ENCODE data around the gene NAA50. TPM values are rescaled to one million over a fixed set of nuclear protein-coding genes. Genes with fewer than 3 reads are reported as not detected.

The NAA50 gene
- total RNA-seq, 3 donors from 2014 or later: 74.4 to 99.1 (median 95.9) TPM

DNA sequence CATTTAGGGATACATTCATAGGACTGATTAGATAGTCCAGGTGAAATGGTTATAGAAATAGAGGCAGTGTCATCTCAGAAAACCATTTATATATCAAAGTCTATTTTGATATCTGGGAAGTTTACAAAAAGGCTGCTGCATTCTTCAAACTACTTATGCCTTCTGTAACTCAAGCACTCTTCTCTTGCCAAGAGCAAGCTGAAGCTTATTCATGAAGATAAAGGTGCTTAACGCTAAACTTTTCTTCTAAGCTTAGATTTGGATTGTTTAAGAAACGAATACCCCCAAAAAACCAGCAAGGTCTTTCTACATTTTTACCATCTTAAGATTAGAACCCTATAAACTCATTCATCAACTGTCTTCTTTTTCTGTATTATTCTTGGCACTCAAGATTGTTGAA is 26.3 kb downstream of the NAA50 start:
- intact Hi-C loops (cut with DNase I, micrococcal nuclease): no loop called here
- no peak for ATAC-seq
- Histone ChIP-seq H3K4me1 (ENCODE audit: low read depth) (no peaks in the 10 kb centered on the region), H3K9me3 (no peaks in the 10 kb centered on the region), H3K36me3 (ENCODE audit: low read depth) (no peaks in the 10 kb centered on the region), H3K4me3 (no peak overlapping the region)
- no peak for DNase-seq
- TF ChIP-seq, protein P1, sequence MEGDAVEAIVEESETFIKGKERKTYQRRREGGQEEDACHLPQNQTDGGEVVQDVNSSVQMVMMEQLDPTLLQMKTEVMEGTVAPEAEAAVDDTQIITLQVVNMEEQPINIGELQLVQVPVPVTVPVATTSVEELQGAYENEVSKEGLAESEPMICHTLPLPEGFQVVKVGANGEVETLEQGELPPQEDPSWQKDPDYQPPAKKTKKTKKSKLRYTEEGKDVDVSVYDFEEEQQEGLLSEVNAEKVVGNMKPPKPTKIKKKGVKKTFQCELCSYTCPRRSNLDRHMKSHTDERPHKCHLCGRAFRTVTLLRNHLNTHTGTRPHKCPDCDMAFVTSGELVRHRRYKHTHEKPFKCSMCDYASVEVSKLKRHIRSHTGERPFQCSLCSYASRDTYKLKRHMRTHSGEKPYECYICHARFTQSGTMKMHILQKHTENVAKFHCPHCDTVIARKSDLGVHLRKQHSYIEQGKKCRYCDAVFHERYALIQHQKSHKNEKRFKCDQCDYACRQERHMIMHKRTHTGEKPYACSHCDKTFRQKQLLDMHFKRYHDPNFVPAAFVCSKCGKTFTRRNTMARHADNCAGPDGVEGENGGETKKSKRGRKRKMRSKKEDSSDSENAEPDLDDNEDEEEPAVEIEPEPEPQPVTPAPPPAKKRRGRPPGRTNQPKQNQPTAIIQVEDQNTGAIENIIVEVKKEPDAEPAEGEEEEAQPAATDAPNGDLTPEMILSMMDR (IDR thresholded peaks at IDR 0.05): no peak

DNA sequence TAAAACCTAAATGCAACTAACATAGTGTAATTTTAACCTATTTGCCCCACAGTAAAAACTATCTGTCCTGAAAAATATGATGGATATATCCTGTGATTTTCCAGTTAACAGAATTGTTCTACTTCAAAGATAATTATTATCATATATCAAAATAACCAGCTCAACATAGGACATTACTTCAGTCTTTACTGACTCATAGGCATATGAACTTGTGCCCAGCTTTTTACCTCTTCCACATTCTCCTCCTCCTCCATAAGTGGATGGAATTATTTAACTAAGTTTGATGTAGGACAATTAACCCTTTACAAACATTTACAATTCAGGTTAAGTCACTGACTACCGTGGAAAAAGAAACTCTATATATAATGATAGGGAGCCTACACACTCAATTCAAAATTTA is 26.8 kb downstream of the NAA50 start:
- TF ChIP-seq, protein P1 (IDR thresholded peaks at IDR 0.05): no peak
- H3K36me3 ChIP-seq (ENCODE audit: low read depth): no peaks in the 10 kb centered on the region
- intact Hi-C loops (cut with DNase I, micrococcal nuclease): no loop called here
- H3K4me3 ChIP-seq: no peak overlapping the region
- ATAC-seq (no peak), DNase-seq (no peak)
- no peaks in the 10 kb centered on the region for H3K4me1 ChIP-seq (ENCODE audit: low read depth)
- H3K9me3 ChIP-seq: no peaks in the 10 kb centered on the region

DNA sequence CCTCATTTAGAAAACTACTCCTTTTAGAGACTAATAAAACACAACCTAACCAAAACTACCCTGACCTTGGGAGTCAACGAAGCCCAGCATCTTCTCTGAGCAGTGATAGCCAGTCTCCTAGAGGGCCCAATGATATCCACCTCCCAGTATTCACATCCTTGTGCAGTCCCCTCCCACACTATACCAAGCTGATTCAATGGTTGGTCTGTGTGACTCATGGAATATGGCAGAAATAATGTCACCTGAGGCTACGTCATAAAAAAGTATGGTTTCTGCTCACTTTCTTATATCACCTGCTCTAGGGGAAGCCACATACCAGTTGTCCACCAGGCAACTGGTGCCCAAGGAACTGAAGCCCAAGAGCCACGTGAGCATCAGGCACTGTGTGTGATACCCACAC is 28.2 kb downstream of the NAA50 start:
- intact Hi-C loops (cut with DNase I, micrococcal nuclease): no loop called here
- H3K4me1 ChIP-seq (ENCODE audit: low read depth): no peaks in the 10 kb centered on the region
- H3K36me3 ChIP-seq (ENCODE audit: low read depth): no peaks in the 10 kb centered on the region
- no peak for DNase-seq
- H3K4me3 ChIP-seq: no peak overlapping the region
- TF ChIP-seq, protein P1 (IDR thresholded peaks at IDR 0.05): no peak
- peak; percentile 68 for ATAC-seq
- no peaks in the 10 kb centered on the region for H3K9me3 ChIP-seq

DNA sequence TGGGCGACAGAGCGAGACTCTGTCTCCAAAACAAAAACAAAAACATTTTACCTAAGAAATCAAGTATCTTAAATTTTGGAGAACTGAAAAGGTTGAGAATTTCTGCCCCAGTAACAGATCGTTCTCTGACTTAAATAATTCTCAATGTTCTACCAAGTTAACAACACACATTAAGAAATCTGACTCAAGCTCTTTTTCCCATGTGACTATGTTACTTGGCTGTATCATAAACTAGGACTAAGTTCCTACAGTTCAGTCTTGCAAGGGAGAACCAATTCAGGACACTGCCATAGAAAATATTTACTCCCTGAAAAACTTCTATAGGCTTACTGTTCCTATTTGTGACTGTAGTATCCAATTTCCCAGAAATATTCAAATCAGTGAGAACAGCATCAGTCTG is 28.7 kb downstream of the NAA50 start:
- H3K36me3 ChIP-seq (ENCODE audit: low read depth): no peaks in the 10 kb centered on the region
- ATAC-seq: no peak

DNA sequence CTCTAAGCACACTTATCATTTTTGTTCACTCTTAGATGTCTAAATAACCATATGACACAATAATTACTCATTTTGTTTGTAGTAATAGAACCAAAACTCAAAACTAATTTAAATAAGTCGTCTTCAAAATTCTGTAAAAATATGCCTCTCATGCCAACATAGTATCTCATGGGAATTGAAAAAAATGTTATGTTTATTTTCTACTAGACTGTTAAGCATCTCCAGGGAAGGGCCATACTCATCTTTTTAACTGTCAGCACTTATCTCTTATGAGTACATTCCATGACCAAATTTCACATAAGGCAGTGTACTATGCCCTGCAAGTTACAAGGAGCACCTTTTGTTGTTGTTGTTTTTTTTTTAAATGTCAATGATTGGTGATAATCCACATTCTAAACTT is 31.3 kb downstream of the NAA50 start:
- H3K9me3 ChIP-seq: no peaks in the 10 kb centered on the region
- TF ChIP-seq, protein P1 (IDR thresholded peaks at IDR 0.05): no peak
- no peak for ATAC-seq
- H3K4me1 ChIP-seq (ENCODE audit: low read depth): no peaks in the 10 kb centered on the region
- no peak overlapping the region for H3K4me3 ChIP-seq
- intact Hi-C loops (cut with DNase I, micrococcal nuclease): no loop called here
- H3K36me3 ChIP-seq (ENCODE audit: low read depth): no peaks in the 10 kb centered on the region
- no peak for DNase-seq

More for the DNA sequence above, 28.7 kb downstream of the NAA50 start:
- Histone ChIP-seq H3K9me3 (no peaks in the 10 kb centered on the region), H3K4me3 (no peak overlapping the region), H3K4me1 (ENCODE audit: low read depth) (no peaks in the 10 kb centered on the region)
- DNase-seq: no peak
- intact Hi-C loops (cut with DNase I, micrococcal nuclease): no loop called here
- TF ChIP-seq, protein P1 (IDR thresholded peaks at IDR 0.05): no peak

DNA sequence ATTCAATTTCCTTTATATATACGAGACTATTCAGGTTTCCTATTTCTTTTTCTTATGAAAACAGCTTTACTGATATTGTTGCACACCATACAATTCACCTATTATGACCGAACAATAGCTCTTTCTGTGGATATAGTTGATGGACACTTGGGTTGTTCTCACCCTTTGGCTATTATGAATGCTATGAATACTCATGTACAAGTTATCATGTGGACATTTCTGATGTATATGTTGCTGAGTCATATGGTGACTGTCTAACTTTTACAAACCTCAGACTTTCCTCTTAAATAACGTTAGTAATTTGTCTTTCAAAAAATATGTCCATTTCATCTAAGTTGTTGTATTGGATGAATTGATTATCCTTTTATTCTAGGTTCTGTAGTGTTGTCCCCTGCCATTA is 33.9 kb downstream of the NAA50 start:
- no peaks in the 10 kb centered on the region for H3K4me1 ChIP-seq (ENCODE audit: low read depth)
- ATAC-seq: no peak
- intact Hi-C loops (cut with DNase I, micrococcal nuclease): no loop called here
- no peak for DNase-seq
- no peaks in the 10 kb centered on the region for H3K9me3 ChIP-seq
- H3K4me3 ChIP-seq: no peak overlapping the region
- TF ChIP-seq, protein P1 (IDR thresholded peaks at IDR 0.05): no peak
- no peaks in the 10 kb centered on the region for H3K36me3 ChIP-seq (ENCODE audit: low read depth)

All from mucosa of descending colon (tissue), 3 donors.